Left lobe of liver (tissue), 2 donors: Measurements from ENCODE around the gene PCIF1. TPM values are rescaled to one million over a fixed set of nuclear protein-coding genes. Genes with fewer than 3 reads are reported as not detected.
A peak's percentile ranks its signal among the peaks of the same experiment; 100 is the strongest.

ENCODE experiments used
- ATAC-seq: fragments of 200-7000 bp; cut with Tn5 transposase; one replicate; pipeline ENCODE4 v1.9.1; 2020; ENCODE audit warnings: mild to moderate bottlenecking, moderate library complexity
- DNase-seq: peaks from one replicate; pipeline ENCODE4 v3.0.0-alpha.2; 2020; ENCODE audit warnings: low spot score
- total RNA-seq: library from RNA; stranded (reverse); gene quantifications from one replicate; pipeline ENCODE4 v1.2.1, GENCODE V29; 2021
- donor health status: DM: no; HTN: no; CAD: no; lungs with moderate emphysema.
- donor health status: DM: no; HTN: yes; CAD: no.

The PCIF1 gene
- total RNA-seq, 1 donor from 2014 or later, result 11.2 TPM

GRCh38 chr20:45963059-45964005 lies 28.8 kb downstream of the PCIF1 start:
- peak; percentile 81 for ATAC-seq
- DNase-seq, result no peak

- DNase-seq, result no peak
- no peak for ATAC-seq
These were observed 29.5 kb downstream of the PCIF1 start for GRCh38 chr20:45964006-45964400.

GRCh38 chr20:45965169-45966002 lies 30.9 kb downstream of the PCIF1 start:
- peak; percentile 14 for DNase-seq
- no peak for ATAC-seq

- ATAC-seq (no peak), DNase-seq (peak; percentile 43)
These were observed 33.1 kb downstream of the PCIF1 start for GRCh38 chr20:45967551-45968080.

- DNase-seq (peak; percentile 45), ATAC-seq (no peak)
These were observed 33.7 kb downstream of the PCIF1 start for GRCh38 chr20:45968081-45968671.

- ATAC-seq (no peak), DNase-seq (peak; percentile 43)
These were observed 34.6 kb downstream of the PCIF1 start for GRCh38 chr20:45968801-45969711.

- DNase-seq (peak; percentile 44), ATAC-seq (no peak)
These were observed 35.5 kb downstream of the PCIF1 start for GRCh38 chr20:45969712-45970634.

- DNase-seq, result peak; percentile 59
- peak; percentile 20 for ATAC-seq
These were observed 36.4 kb downstream of the PCIF1 start for GRCh38 chr20:45970646-45971424.

- ATAC-seq, result no peak
- DNase-seq, result no peak
These were observed 36.9 kb downstream of the PCIF1 start for GRCh38 chr20:45971425-45971674.

GRCh38 chr20:45971675-45972499 lies 37.4 kb downstream of the PCIF1 start, which contains the start of gene ZNF335:
ZNF335 (minus strand) TSS chr20:45972203; CDS start chr20:45971410, 793 bp downstream.
- peak; percentile 96 for DNase-seq
- ATAC-seq, result peak; percentile 89

- DNase-seq, result no peak
- no peak for ATAC-seq
These were observed 38.2 kb downstream of the PCIF1 start for GRCh38 chr20:45972500-45973183.

GRCh38 chr20:45974896-45975565 lies 40.5 kb downstream of the PCIF1 start:
- ATAC-seq (no peak), DNase-seq (no peak)

GRCh38 chr20:45975686-45976085 lies 41.2 kb downstream of the PCIF1 start:
- no peak for DNase-seq
- ATAC-seq, result no peak

GRCh38 chr20:45976086-45976485 lies 41.6 kb downstream of the PCIF1 start:
- DNase-seq (no peak), ATAC-seq (no peak)

- ATAC-seq (no peak), DNase-seq (no peak)
These were observed 46.8 kb downstream of the PCIF1 start for GRCh38 chr20:45981261-45981660.

GRCh38 chr20:45983279-45983743 lies 48.8 kb downstream of the PCIF1 start:
- no peak for ATAC-seq
- no peak for DNase-seq
